ENCODE results near the gene EZR. TPM values are rescaled to one million over a fixed set of nuclear protein-coding genes. Genes with fewer than 3 reads are reported as not detected.
A peak's percentile ranks its signal among the peaks of the same experiment; 100 is the strongest.

The EZR gene
- polyA plus RNA-seq, 1 donor from 2014 or later, result 588 TPM

DNA sequence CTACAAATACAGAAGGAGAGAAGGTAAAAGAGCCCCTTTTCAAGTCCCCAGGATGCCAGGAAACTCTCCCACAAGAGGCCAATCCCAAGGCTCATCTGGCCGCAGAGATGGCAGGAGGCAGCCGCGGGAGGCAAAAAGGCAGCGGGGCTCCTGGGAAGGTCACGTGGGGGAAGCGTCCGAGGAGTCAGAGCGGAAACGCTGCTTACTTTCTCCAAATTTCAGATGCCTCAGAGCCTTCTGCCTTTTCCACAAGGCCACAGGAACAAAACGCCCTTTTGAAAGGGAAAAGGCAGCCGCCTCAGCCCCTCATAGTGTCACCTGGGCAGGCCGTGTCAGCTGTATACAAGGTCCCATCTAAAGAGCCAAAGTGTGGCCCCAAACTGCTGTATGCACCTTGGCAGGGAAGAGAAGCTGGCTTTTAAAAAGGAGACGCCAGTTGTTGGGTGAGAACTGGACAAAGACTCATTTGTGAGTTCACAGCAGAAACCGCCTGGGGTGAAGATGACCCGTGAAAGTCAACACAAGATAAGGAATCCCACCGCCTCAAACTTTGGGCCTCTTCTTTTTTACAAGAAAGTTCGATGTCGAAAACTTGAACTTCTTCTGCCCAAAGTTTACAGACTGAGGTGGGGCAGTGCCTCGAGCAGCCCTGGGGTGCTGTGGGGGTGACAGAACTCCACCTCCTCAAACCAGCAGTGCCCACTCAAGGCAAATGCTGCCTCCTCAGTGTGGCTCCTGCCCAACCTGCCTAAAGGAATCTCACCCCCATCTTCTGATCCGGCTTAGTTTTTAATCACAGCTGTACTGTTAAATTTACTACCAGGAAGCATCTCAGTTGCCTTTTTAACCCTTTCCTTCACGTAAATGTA is 45.4 kb downstream of the EZR start:
- peaks cover 6 to 21% (median 17%) of the 10 kb centered on the region in 3 donors for H3K4me1 Mint-ChIP-seq
- H3K27ac Mint-ChIP-seq, result peak overlapping the region; percentile 86 to 99 (median 97)
- H3K9me3 Mint-ChIP-seq, result no peaks in the 10 kb centered on the region
- H3K36me3 Mint-ChIP-seq, result peaks cover 39% of the 10 kb centered on the region
- no peaks in the 10 kb centered on the region for H3K27me3 Mint-ChIP-seq
- H3K4me3 Mint-ChIP-seq, result peak overlapping the region in 3 of 4 donors; percentile 6 to 73 (median 22)

DNA sequence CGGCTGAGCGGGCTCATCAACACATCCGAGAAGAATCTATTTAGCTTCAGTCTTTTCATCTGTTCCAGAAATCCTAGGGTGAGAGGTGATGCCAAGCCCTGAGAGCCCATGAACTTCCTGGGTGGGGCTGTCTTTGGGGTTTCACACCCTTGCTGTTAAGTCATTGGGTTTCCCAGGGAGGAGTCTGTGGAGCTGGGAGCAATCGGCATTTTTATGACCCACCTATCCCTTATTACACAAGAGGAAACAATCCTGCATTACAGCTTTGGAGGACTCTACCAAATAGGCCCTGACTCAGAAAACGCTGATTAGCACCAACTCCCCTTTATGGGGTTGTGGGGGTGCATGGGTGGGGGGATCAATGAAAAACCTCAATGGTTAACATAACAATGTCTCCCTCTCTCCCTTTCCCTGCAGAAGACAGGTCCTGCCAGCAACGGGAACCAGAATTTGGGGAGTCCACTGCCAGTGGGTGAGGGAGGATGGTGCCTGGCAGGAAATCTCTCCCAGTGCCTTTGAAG is 46.3 kb downstream of the EZR start:
- Mint-ChIP-seq H3K36me3 (peaks cover 42% of the 10 kb centered on the region), H3K4me3 (peak overlapping the region in 2 of 4 donors; percentile 47 to 73), H3K4me1 (peaks cover 6 to 18% (median 13%) of the 10 kb centered on the region in 3 donors), H3K9me3 (no peaks in the 10 kb centered on the region), H3K27me3 (no peaks in the 10 kb centered on the region), H3K27ac (peak overlapping the region; percentile 71 to 99 (median 97))

DNA sequence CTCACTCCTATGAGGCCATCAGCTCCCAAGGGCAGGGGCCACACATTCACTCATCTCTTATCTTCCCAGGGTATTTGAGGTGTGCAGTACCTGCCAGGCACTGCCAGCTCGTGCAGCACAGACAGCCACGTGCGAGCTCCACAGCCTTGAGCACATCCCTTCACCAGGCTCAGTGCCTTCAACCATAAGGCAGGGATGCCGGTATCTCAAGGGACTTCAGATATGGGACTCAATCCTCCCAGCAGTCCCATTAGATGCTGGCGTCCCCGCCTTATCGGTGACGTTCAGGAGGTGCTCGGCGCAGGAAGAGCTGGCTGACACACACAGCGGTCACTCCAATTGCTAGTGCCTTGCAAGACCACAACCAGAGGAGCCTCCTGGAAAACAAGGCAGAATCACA is 47.0 kb downstream of the EZR start:
- Mint-ChIP-seq H3K9me3 (peaks cover 0 to under 1% (median 0%) of the 10 kb centered on the region in 3 donors), H3K4me1 (peaks cover 4 to 18% (median 10%) of the 10 kb centered on the region in 3 donors), H3K27ac (peak overlapping the region; percentile 63 to 99 (median 97)), H3K27me3 (no peaks in the 10 kb centered on the region), H3K4me3 (peak overlapping the region in 2 of 4 donors; percentile 5 to 73), H3K36me3 (peaks cover 44% of the 10 kb centered on the region)

DNA sequence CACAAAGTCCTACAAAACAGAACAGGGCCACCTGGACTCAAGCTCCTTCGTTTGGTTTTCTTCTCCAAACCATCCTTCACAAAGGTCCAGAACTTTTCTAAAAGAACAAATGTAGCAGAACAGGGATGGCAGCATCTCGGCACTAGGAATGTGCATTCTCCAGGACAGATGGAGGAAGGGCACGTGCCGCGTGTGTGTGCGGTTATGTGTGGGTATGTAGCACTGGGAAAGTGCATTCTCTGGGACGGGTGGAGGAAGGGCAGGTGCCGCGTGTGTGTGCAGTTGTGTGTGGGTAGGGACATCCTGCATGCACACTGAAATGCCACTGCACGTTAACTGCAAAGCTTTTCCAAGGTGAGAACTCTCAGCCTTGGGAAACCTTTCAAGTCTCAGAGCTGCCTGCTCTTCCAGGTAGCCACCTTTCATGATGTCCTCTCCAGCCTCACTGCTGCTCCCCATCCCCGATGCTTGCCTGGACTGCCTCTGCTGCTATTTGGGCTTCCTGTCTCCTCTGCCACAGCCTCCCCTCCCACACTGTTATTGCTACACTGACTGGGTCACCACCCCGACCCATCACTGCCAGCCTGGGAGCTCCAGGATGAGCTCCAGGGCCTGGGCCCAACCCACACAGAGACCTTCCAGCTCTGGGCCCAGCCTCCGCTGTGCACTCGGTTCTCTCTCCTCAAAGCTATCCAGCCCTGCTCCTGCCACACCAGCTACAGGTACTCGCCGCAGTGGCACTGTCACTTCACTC is 47.6 kb downstream of the EZR start:
- Mint-ChIP-seq H3K4me1 (peaks cover under 1 to 18% (median 4%) of the 10 kb centered on the region in 3 donors), H3K4me3 (peak overlapping the region in 2 of 4 donors; percentile 5 to 73), H3K27ac (peak overlapping the region; percentile 73 to 99 (median 97)), H3K9me3 (peaks cover 0 to 3% (median 0%) of the 10 kb centered on the region in 3 donors), H3K36me3 (peaks cover 40% of the 10 kb centered on the region), H3K27me3 (no peaks in the 10 kb centered on the region)

DNA sequence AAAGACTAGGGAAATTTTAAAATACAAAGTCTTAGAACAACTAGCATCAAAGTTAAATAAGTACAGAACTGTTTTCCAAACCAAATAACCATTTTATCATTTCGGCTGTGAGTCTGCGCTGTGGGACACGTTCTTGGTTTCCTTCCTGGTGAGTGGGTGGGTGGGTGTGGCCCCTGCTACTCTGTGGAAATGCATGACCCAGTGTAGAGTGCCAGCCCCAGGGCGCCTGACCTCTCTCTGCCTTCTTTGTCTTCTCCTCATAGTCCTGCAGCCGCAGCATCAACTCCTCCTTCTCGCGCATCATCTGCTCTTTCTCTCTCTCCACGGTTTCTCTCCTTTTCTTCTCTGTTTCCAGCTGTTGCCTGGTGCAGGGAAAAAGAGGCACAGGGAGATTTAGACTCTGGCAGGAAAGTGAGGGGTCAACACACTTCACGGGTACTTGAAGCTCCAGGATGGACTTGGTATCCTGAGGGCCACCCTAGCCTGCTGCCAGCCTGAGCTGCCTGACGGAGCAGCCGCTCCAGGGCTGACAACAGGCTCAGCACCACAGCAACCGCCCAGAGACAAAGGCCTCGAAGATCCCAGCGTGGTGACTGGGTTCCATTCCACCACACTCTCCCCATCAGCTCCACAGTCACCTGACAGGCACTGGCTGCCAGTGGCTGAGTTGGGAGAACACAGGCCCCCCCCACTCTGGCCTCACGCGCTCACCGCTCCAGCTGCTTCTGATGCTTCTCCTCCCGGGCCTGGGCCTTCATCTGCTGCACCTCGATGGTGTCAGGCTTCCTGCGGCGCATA is 48.4 kb downstream of the EZR start:
- Mint-ChIP-seq H3K27me3 (no peaks in the 10 kb centered on the region), H3K9me3 (peaks cover 0 to 3% (median 0%) of the 10 kb centered on the region in 3 donors), H3K4me3 (peak overlapping the region in 2 of 4 donors; percentile 33 to 87), H3K4me1 (peaks cover 2 to 22% (median 4%) of the 10 kb centered on the region in 3 donors), H3K36me3 (peaks cover 39% of the 10 kb centered on the region), H3K27ac (peak overlapping the region; percentile 73 to 99 (median 97))

DNA sequence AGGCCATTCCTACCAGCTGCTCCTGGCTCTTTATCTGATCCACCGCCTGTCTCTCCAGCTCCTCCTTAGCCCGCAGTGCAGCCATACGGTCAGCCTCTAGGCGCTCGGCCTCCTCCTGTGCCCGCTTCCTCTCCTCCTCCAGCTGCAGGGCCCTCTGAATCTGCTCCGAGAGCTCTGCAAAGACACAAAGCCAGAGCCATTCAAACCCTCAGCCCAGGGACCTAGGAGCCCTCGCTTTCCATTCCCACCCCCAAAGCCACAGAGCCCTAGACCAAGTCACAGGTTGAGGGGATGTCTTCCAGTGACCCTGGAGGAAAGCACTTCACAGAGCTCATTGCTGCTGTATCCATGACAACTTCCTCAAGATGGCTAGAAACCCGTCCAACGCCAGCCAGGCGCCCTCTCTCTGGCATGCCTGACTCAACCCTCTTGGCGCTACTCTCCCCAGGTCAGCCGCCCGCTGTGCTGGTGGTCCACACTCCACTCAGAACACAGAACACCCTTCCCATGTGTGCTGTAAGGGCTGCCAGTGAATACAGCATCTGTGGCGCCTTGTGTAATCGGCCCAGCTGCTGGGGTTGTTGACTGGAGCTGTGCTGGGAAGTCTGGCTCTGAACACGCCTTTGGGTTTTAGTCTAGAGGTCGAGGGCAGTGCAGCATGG is 49.3 kb downstream of the EZR start:
- peaks cover 0 to 4% (median 0%) of the 10 kb centered on the region in 3 donors for H3K9me3 Mint-ChIP-seq
- no peaks in the 10 kb centered on the region for H3K27me3 Mint-ChIP-seq
- peak overlapping the region; percentile 16 to 87 (median 62) for H3K4me3 Mint-ChIP-seq
- peaks cover 2 to 22% (median 4%) of the 10 kb centered on the region in 3 donors for H3K4me1 Mint-ChIP-seq
- peaks cover 37% of the 10 kb centered on the region for H3K36me3 Mint-ChIP-seq
- peak overlapping the region; percentile 85 to 99 (median 97) for H3K27ac Mint-ChIP-seq

DNA sequence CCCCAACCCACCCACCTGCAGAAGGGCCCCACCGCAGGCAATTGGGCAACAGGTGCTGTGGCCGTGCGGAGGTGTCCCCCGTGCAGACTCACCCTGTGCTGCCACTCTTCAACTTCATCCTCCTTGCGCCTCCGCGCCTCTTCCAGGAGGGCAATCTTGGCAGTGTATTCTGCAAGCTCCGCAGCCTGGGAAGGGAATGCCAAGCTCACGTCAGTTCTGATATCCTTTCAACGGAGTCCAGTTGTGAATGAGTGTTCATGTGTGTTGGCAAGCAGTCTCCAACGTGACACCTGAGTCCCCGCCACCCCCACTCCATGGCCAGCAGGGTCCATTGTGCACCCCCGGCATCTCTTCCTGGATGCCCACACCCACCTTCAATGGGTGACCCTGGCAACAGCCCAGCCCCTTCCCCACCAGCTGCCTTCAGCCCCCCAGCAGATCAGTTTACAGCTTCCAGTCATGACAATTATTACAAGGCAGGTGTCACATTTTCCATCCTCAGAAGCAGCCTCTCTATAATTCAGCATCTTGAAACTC is 49.9 kb downstream of the EZR start:
- peaks cover 0 to 7% (median 0%) of the 10 kb centered on the region in 3 donors for H3K9me3 Mint-ChIP-seq
- peaks cover 2 to 26% (median 4%) of the 10 kb centered on the region in 3 donors for H3K4me1 Mint-ChIP-seq
- H3K36me3 Mint-ChIP-seq, result peaks cover 37% of the 10 kb centered on the region
- peak overlapping the region; percentile 85 to 99 (median 97) for H3K27ac Mint-ChIP-seq
- no peaks in the 10 kb centered on the region for H3K27me3 Mint-ChIP-seq
- H3K4me3 Mint-ChIP-seq, result peak overlapping the region; percentile 16 to 87 (median 59)

DNA sequence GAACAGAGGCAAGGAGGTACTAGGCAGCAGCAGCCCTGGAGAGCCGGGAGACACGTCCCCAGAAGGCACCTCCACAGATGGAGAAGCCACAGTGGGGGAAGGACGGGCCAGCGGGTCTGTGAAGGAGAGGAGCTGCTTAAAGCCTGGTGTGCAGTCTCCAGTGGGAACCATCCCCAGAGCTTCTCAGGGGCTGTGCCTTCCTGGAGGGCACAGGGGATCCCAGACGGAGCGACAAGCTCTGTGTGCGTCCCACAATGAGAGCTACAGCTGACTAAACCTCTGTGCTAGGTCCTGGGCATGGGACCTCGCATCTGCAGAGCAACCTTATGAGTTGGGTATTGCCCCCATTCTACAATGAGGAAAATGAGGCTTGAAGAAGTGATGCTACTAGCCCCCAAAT is 50.7 kb downstream of the EZR start:
- H3K9me3 Mint-ChIP-seq, result peaks cover 0 to 8% (median 0%) of the 10 kb centered on the region in 3 donors
- H3K27ac Mint-ChIP-seq, result peak overlapping the region; percentile 86 to 99 (median 97)
- peaks cover 35% of the 10 kb centered on the region for H3K36me3 Mint-ChIP-seq
- H3K27me3 Mint-ChIP-seq, result no peaks in the 10 kb centered on the region
- H3K4me1 Mint-ChIP-seq, result peaks cover 4 to 29% (median 4%) of the 10 kb centered on the region in 3 donors
- peak overlapping the region in 2 of 4 donors; percentile 23 to 74 for H3K4me3 Mint-ChIP-seq

DNA sequence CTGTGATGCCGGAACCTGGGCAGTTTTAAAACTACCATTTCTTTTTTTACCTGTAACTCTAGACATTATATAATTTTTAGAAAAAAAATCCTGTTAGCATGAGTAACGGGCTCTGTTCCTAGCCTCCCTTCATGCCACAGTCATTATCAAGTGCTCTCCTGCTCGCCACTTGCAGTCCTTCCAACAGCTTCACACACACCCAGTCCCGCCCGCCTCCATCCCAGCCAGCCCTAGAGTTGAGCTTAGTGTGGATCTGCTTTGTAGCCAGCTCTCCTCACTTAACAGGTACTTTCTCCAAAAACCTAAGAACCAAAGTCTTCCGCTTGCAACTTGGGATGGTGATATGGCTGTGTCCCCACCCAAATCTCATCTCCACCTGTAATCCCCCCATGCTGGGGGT is 51.5 kb downstream of the EZR start:
- Mint-ChIP-seq H3K27ac (peak overlapping the region in 2 of 3 donors; percentile 98 to 99), H3K4me3 (peak overlapping the region in 3 of 4 donors; percentile 74 to 83 (median 82)), H3K36me3 (peaks cover 32% of the 10 kb centered on the region)

DNA sequence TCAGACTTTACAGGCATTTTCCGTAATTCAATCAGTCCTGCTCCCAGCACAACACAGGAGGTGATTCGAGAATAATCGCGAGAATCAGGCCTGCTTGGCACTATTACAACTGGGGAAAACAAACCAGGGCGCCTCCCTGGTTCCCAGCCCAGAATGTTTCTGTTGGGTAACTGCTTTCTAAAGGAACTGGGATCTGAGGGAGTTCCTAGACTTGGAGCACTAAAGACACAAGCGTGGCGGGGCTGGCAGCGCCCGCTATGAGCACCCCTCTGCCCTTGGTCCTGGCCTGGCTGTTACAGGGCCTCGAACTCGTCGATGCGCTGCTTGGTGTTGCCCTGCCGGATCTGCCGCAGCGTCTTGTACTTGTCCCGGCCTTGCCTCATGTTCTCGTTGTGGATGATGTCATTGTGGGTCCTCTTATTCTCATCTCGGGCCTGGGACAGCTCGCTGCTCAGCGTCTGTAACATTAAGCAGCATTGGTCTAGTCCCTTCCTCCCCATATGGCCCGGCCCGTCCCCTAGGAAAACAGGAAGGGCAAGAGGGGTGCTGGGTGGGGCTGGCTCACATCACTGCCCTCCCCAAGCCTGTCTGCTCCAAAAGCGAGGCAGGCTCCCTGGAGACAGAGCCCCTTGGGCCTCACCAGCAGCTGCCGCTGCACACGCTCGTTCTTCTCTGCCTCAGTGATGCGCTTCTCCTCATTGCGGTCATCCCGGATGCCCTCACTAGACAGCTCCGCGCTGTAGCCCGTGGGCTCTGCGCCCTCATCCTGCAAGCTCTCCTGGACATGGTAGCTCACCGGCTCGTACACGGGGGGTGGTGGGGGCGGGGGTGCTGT is 52.3 kb downstream of the EZR start:
- H3K9me3 Mint-ChIP-seq, result peaks cover 0 to 8% (median 0%) of the 10 kb centered on the region in 3 donors
- H3K36me3 Mint-ChIP-seq, result peaks cover 30% of the 10 kb centered on the region
- peak overlapping the region; percentile 63 to 99 (median 98) for H3K27ac Mint-ChIP-seq
- peak overlapping the region in 3 of 4 donors; percentile 74 to 83 (median 82) for H3K4me3 Mint-ChIP-seq
- H3K27me3 Mint-ChIP-seq, result no peaks in the 10 kb centered on the region
- peaks cover 2 to 24% (median 4%) of the 10 kb centered on the region in 3 donors for H3K4me1 Mint-ChIP-seq

More for the DNA sequence above, 51.5 kb downstream of the EZR start:
- Mint-ChIP-seq H3K9me3 (peaks cover 0 to 8% (median 0%) of the 10 kb centered on the region in 3 donors), H3K27me3 (no peaks in the 10 kb centered on the region), H3K4me1 (peaks cover 2 to 29% (median 4%) of the 10 kb centered on the region in 3 donors)

DNA sequence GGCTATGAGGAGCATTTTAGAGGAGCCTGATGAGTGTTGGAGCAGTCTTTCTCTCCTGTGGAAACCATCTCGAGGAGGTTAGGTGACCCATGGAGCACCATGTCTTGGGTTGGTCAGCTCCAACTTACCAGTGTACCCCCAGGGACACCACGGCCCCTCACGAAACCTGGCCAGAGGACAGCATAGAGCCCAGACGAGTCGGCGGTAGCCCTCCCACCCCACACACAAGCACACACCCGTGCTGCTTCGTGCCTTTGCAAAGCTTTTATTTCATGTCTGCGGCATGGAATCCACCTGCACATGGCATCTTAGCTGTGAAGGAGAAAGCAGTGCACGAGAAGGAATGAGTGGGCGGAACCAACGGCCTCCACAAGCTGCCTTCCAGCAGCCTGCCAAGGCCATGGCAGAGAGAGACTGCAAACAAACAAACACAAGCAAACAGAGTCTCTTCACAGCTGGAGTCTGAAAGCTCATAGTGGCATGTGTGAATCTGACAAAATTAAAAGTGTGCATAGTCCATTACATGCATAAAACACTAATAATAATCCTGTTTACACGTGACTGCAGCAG is 53.6 kb downstream of the EZR start:
- peak overlapping the region; percentile 73 to 99 (median 99) for H3K27ac Mint-ChIP-seq
- H3K36me3 Mint-ChIP-seq, result peaks cover 22% of the 10 kb centered on the region

DNA sequence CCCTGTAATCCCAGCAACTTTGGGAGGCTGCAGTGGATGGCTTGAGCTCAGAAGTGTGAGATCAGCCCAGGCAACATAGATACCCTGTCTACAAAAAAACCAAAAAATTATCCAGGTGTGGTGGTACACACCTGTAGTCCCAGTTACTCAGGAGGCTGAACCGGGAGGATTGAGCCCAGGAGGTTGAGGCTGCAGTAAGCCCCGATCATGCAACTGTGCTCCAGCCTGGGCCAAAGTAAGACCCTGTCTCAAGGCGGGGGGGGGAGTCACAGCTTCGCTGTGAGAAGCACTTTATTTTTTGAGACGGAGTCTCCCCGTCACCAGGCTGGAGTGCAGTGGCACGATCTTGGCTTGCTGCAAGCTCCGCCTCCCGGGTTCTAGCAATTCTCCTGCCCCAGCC is 54.2 kb downstream of the EZR start:
- H3K4me3 Mint-ChIP-seq, result peak overlapping the region in 3 of 4 donors; percentile 77 to 82 (median 77)
- H3K27me3 Mint-ChIP-seq, result no peaks in the 10 kb centered on the region
- peak overlapping the region; percentile 88 to 99 (median 99) for H3K27ac Mint-ChIP-seq
- peaks cover 4 to 24% (median 6%) of the 10 kb centered on the region in 3 donors for H3K4me1 Mint-ChIP-seq
- peaks cover 0 to 8% (median 0%) of the 10 kb centered on the region in 3 donors for H3K9me3 Mint-ChIP-seq
- peaks cover 19% of the 10 kb centered on the region for H3K36me3 Mint-ChIP-seq

More for the DNA sequence above, 53.6 kb downstream of the EZR start:
- Mint-ChIP-seq H3K27me3 (no peaks in the 10 kb centered on the region), H3K4me1 (peaks cover 2 to 24% (median 6%) of the 10 kb centered on the region in 3 donors), H3K4me3 (peak overlapping the region in 2 of 4 donors; percentile 58 to 77), H3K9me3 (peaks cover 0 to 8% (median 0%) of the 10 kb centered on the region in 3 donors)

Data from IgD-negative memory B cell (primary cell).